GM12878 (cell line): ENCODE results near the gene FOXP1. TPM values are rescaled to one million over a fixed set of nuclear protein-coding genes. Genes with fewer than 3 reads are reported as not detected.

Experiments
- ATAC-seq: fragments of 200-7000 bp; cut with Tn5 transposase; 3 replicates; pipeline ENCODE4 v1.9.1; 2020; ENCODE audit warnings: mild to moderate bottlenecking, moderate library complexity
- BruUV-seq: library from RNA; stranded (reverse); fragments of 400-500 nt; replicated peaks from 2 replicates; lab custom pipeline; 2021; lab: Mats Ljungman, UMichigan
- CTCF ChIA-PET: fragments of 300-600 bp; sonication (Branson Sonifier 250); formaldehyde crosslinking; extraction: SDS; loops from one replicate; lab custom pipeline; 2021; ENCODE audit warnings: inconsistent platforms; lab: Yijun Ruan, JAX
- POLR2A ChIA-PET: fragments of 350-600 bp; formaldehyde crosslinking; extraction: SDS; loops from one replicate; lab custom pipeline; 2021; ENCODE audit warnings: inconsistent platforms; lab: Charles Lee
- RAD21 ChIA-PET: fragments of 300-600 bp; sonication (Branson Sonifier 250); formaldehyde crosslinking; loops from one replicate; lab custom pipeline; 2023; ENCODE audit warnings: antibody characterized with exemption; ENCODE audit not compliant: unreplicated experiment; lab: Charles Lee
- SMC1A ChIA-PET: fragments of 300-600 bp; sonication (Branson Sonifier 250); formaldehyde crosslinking; loops from one replicate; lab custom pipeline; 2023; ENCODE audit not compliant: unreplicated experiment, uncharacterized antibody; lab: Charles Lee
- DNase-seq: peaks from one replicate; pipeline ENCODE4 v3.0.0-alpha.2; 2011; ENCODE audit warnings: low read depth, low spot score
- FAIRE-seq: peaks from 3 replicates; lab custom pipeline; 2011; peaks lifted over from hg19 to GRCh38; lab: Jason Lieb, UNC
- H2AFZ ChIP-seq: 2 replicates; pipeline ENCODE4 v1.6.0; 2011; ENCODE audit warnings: low read depth, low read length, control low read depth; ENCODE audit not compliant: control insufficient read depth
- H3K27ac ChIP-seq: 2 replicates; pipeline ENCODE4 v1.5.1; 2011; ENCODE audit warnings: control low read depth; ENCODE audit not compliant: control insufficient read depth, insufficient read depth
- H3K27me3 ChIP-seq, 2 experiments: replicated peaks in 1 of 2; 2 replicates each; pipeline versions ENCODE4 v1.6.0 to v1.6.1; 2011; ENCODE audit warnings: low read length in 1 of 2; ENCODE audit not compliant: control insufficient read depth in 2 of 2, insufficient read depth in 2 of 2
- H3K36me3 ChIP-seq, 2 experiments: 2 replicates each; pipeline ENCODE4 v1.5.1; 2011; ENCODE audit warnings: low read length in 1 of 2; ENCODE audit not compliant: control insufficient read depth in 2 of 2, insufficient read depth in 2 of 2
- H3K4me1 ChIP-seq: 2 replicates; pipeline ENCODE4 v1.6.1; 2011; ENCODE audit warnings: mild to moderate bottlenecking, low read length, moderate library complexity, mixed read lengths; ENCODE audit not compliant: control insufficient read depth, insufficient read depth
- H3K4me2 ChIP-seq: 2 replicates; pipeline ENCODE4 v1.6.0; 2011; ENCODE audit warnings: control low read depth; ENCODE audit not compliant: control insufficient read depth, insufficient read depth
- H3K4me3 ChIP-seq: fragments of 200-600 bp; sonication (generic); 2 replicates; pipeline ENCODE4 v1.5.1; 2016
- H3K79me2 ChIP-seq: 2 replicates; pipeline ENCODE4 v1.6.0; 2011; ENCODE audit warnings: low read length; ENCODE audit not compliant: control insufficient read depth, insufficient read depth
- H3K9ac ChIP-seq: 2 replicates; pipeline ENCODE4 v1.8.0; 2011; ENCODE audit warnings: low read length, control low read depth, mixed read lengths; ENCODE audit not compliant: control insufficient read depth, insufficient read depth
- H3K9me3 ChIP-seq: replicated peaks from 3 replicates; pipeline ENCODE4 v1.5.1; 2011; ENCODE audit warnings: mild to moderate bottlenecking, low read length; ENCODE audit not compliant: control insufficient read depth, insufficient read depth
- H4K20me1 ChIP-seq: 2 replicates; pipeline ENCODE4 v1.6.0; 2011; ENCODE audit not compliant: control insufficient read depth, insufficient read depth
- ATF7 ChIP-seq: fragments of 450-650 bp; IDR thresholded peaks from 2 replicates; pipeline ENCODE4 v1.6.1; 2016; ENCODE audit warnings: low read depth, mild to moderate bottlenecking
- BACH1 ChIP-seq: fragments of 450-650 bp; IDR thresholded peaks from 2 replicates; pipeline ENCODE4 v1.6.1; 2017; ENCODE audit warnings: mild to moderate bottlenecking, borderline replicate concordance
- CUX1 ChIP-seq: IDR thresholded peaks from 2 replicates; pipeline ENCODE4 v1.6.1; 2012; ENCODE audit warnings: improper control_type of control experiment, low read depth, low read length; ENCODE audit not compliant: insufficient replicate concordance
- EED ChIP-seq: sonication (generic); IDR thresholded peaks from 2 replicates; pipeline ENCODE4 v1.6.1; 2016; ENCODE audit warnings: antibody characterized with exemption, low read depth
- GATAD2B ChIP-seq: fragments of 450-650 bp; conservative IDR thresholded peaks from 2 replicates; pipeline ENCODE4 v1.6.1; 2017; ENCODE audit warnings: low read depth, mild to moderate bottlenecking, moderate library complexity
- HDGF ChIP-seq: fragments of 450-650 bp; IDR thresholded peaks from 2 replicates; pipeline ENCODE4 v1.6.1; 2016; ENCODE audit warnings: antibody characterized with exemption
- IKZF2 ChIP-seq, 2 experiments: fragments of 450-650 bp; IDR thresholded peaks; 2 replicates each; pipeline ENCODE4 v1.6.1; 2017; ENCODE audit warnings: mild to moderate bottlenecking in 2 of 2, moderate library complexity in 2 of 2
- JUND ChIP-seq: IDR thresholded peaks from 2 replicates; pipeline ENCODE4 v1.6.1; 2012; ENCODE audit warnings: low read depth, mild to moderate bottlenecking, low read length, improper control_type of control experiment, moderate library complexity
- RB1 ChIP-seq: fragments of 450-650 bp; formaldehyde crosslinking; IDR thresholded peaks from 2 replicates; pipeline ENCODE4 v1.6.1; 2017; ENCODE audit warnings: mild to moderate bottlenecking, borderline replicate concordance
- SIX5 ChIP-seq: IDR thresholded peaks from 2 replicates; pipeline ENCODE4 v1.6.1; 2011; ENCODE audit warnings: mild to moderate bottlenecking, low read depth, low read length, moderate library complexity; ENCODE audit not compliant: severe bottlenecking
- SMARCA5 ChIP-seq: fragments of 450-650 bp; IDR thresholded peaks from 2 replicates; pipeline ENCODE4 v1.6.1; 2017; ENCODE audit warnings: mild to moderate bottlenecking
- TCF7 ChIP-seq: IDR thresholded peaks from 2 replicates; pipeline ENCODE4 v1.6.1; 2014; ENCODE audit warnings: antibody characterized with exemption, borderline replicate concordance
- ZNF384 ChIP-seq: IDR thresholded peaks from 2 replicates; pipeline ENCODE4 v1.6.1; 2012; ENCODE audit warnings: low read depth, mild to moderate bottlenecking, low read length, improper control_type of control experiment, borderline replicate concordance
- ZNF622 ChIP-seq: fragments of 450-650 bp; IDR thresholded peaks from 2 replicates; pipeline ENCODE4 v1.6.1; 2017; ENCODE audit warnings: mild to moderate bottlenecking, inconsistent platforms
- WGBS: methylation state at CpG from one replicate; pipeline ENCODE4 v1.1.6; 2016; ENCODE audit warnings: low lambda C conversion rate; ENCODE audit not compliant: insufficient replicate concordance, insufficient coverage; ENCODE audit errors: missing lambda C conversion rate; 5-methylcytosine and 5-hydroxymethylcytosine counted together
- in situ Hi-C: fragments of 300-500 bp; cut with MboI; formaldehyde crosslinking; loops from 9 replicates; pipeline ENCODE4 v1.14.3; 2018; ENCODE audit warnings: mixed read lengths
- intact Hi-C: fragments of 100-400 bp; cut with micrococcal nuclease; formaldehyde crosslinking; loops from one replicate; pipeline ENCODE4 v1.14.2; 2022; ENCODE audit not compliant: unreplicated experiment
- polyA plus RNA-seq, 11 experiments: library from polyadenylated mRNA; depleted of rRNA in 4 of 11; unstranded in 6 of 11; stranded (reverse) in 5 of 11; fragments of >200 nt; fragmentation: Nextera tagmentation in 4 of 11; fragmentation: Illumina TruSeq in 1 of 11; extraction: Ambion mirVana in 4 of 11; extraction: Trizol in 1 of 11; gene quantifications; 1 replicate in 1 of 11; 2 replicates in 10 of 11; pipeline versions ENCODE4 v1.2.1 to v1.2.3, GENCODE V29; 2011 to 2016; ENCODE audit warnings: inconsistent platforms in 2 of 11, missing spikeins in 2 of 11, low read depth in 1 of 11
- total RNA-seq, 4 experiments: library from RNA; depleted of rRNA in 3 of 4; stranded (reverse); fragments of >200 nt in 3 of 4; fragmentation: Illumina TruSeq in 1 of 4; extraction: Trizol in 1 of 4; gene quantifications; 2 replicates each; pipeline versions ENCODE4 v1.2.1 to v1.2.3, GENCODE V29; 2013 to 2021

Gene FOXP1
- total and polyA plus RNA-seq, 10 of the 15 experiments (the other 5 are each of a cell fraction or from before 2014, with no cell fraction given) = 0.05 to 1.6 (median 0.20) TPM; not detected in 1

GRCh38 chr3:71245971-71246880 lies 337.3 kb downstream of the FOXP1 start (continued):
- TF ChIP-seq HDGF (no peak), TCF7 (no peak), ZNF384 (no peak), CUX1 (no peak)

GRCh38 chr3:71244826-71245488 lies 338.6 kb downstream of the FOXP1 start:
- no peak overlapping the region for H3K4me3 ChIP-seq
- RAD21 ChIA-PET = no interaction called here
- no peak overlapping the region for H3K9ac ChIP-seq
- intact Hi-C loops (no loop called here), in situ Hi-C loops (no loop called here)
- WGBS = 61% methylated on average over 8 of the region's 8 CpGs
- no peaks in the 10 kb centered on the region for H3K79me2 ChIP-seq
- H3K4me2 ChIP-seq = no peak overlapping the region
- no peak for TF ChIP-seq JUND
- no peak for TF ChIP-seq ZNF384
- no peak for TF ChIP-seq IKZF2 (IDR thresholded peaks at IDR 0.05)
- no peak for TF ChIP-seq SMARCA5
- TF ChIP-seq ZNF622 = no peak
- TF ChIP-seq EED = no peak
- TF ChIP-seq ATF7 = no peak
- TF ChIP-seq BACH1 = no peak
- no peak for TF ChIP-seq RB1
- TF ChIP-seq SIX5 = no peak
- TF ChIP-seq GATAD2B = no peak
- no peak overlapping the region for H2AFZ ChIP-seq
- POLR2A ChIA-PET = no interaction called here
- H3K4me1 ChIP-seq = no peaks in the 10 kb centered on the region
- no peak for ATAC-seq
- no peaks in the 10 kb centered on the region for H3K36me3 ChIP-seq
- no peak for DNase-seq
- H3K9me3 ChIP-seq = no peaks in the 10 kb centered on the region
- no peak for FAIRE-seq
- SMC1A ChIA-PET = interaction anchor here (1.1 kb wide), 1 partner anchor 306 kb away, joined by 4 read pairs; no protein-coding TSS in a partner anchor
- CTCF ChIA-PET = interaction anchor here (0.7 kb wide), 1 partner anchor 438 kb away, joined by 4 read pairs; no protein-coding TSS in a partner anchor
- H4K20me1 ChIP-seq = no peaks in the 10 kb centered on the region
- H3K27me3 ChIP-seq = no peaks in the 10 kb centered on the region
- no TSS peak for BruUV-seq
- H3K27ac ChIP-seq = no peak overlapping the region
